ENCODE measurements around the gene ACHE.

ACHE gene

DNA sequence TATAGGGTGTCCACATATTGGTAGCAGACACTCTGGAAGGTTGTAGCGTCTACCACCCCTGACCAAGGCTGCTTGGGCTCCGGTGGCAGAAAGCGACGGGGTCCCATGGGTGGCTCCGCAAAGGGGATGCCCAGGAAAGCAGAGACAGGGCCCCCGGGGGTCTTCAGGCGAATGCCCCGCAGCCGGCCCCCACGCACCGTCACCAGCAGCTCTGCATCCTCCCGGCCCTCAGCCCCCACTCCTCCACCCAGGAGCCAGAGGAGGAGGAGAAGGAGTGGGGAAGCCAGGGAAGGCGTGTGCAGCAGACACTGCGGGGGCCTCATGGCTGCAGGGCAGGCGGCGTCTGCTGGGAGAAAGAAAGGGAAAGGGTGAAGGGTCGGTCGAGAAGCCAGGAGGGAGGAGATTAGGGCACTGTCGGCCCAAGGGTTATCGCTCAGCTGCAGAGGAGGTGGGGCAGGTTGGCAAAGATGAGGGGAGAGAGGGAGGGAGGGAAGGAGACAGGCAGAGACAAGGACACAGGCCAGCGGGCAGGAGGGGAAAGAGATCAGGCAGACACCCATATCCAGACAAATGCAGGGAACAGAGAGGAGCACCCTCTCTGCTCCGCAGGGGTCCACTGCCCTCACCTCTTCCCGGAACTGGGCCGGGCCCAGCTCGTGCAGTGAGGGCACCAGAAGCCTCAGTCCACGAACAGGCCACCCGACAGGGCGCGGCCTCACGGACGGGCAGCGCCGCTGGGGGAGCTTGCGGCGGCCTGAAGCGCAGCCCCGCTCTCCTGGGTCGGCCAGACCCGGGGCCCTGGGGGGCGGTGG is 1.6 kb downstream of the ACHE start:
- TF ChIP-seq, protein P1, sequence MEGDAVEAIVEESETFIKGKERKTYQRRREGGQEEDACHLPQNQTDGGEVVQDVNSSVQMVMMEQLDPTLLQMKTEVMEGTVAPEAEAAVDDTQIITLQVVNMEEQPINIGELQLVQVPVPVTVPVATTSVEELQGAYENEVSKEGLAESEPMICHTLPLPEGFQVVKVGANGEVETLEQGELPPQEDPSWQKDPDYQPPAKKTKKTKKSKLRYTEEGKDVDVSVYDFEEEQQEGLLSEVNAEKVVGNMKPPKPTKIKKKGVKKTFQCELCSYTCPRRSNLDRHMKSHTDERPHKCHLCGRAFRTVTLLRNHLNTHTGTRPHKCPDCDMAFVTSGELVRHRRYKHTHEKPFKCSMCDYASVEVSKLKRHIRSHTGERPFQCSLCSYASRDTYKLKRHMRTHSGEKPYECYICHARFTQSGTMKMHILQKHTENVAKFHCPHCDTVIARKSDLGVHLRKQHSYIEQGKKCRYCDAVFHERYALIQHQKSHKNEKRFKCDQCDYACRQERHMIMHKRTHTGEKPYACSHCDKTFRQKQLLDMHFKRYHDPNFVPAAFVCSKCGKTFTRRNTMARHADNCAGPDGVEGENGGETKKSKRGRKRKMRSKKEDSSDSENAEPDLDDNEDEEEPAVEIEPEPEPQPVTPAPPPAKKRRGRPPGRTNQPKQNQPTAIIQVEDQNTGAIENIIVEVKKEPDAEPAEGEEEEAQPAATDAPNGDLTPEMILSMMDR (IDR thresholded peaks at IDR 0.05; ENCODE audit: unreplicated experiment in 3 of 3): no peak
- H3K27ac Mint-ChIP-seq: peak overlapping the region; percentile 45 to 82 (median 76)
- H3K36me3 Mint-ChIP-seq (ENCODE audit: low read depth): no peaks in the 10 kb centered on the region
- peaks cover 28% of the 10 kb centered on the region for H3K27me3 Mint-ChIP-seq (ENCODE audit: low read depth)
- peaks cover 29% of the 10 kb centered on the region for H3K4me1 Mint-ChIP-seq
- peak overlapping the region; percentile 84 to 89 (median 86) for H3K4me3 Mint-ChIP-seq
- no peaks in the 10 kb centered on the region for H3K9me3 Mint-ChIP-seq

DNA sequence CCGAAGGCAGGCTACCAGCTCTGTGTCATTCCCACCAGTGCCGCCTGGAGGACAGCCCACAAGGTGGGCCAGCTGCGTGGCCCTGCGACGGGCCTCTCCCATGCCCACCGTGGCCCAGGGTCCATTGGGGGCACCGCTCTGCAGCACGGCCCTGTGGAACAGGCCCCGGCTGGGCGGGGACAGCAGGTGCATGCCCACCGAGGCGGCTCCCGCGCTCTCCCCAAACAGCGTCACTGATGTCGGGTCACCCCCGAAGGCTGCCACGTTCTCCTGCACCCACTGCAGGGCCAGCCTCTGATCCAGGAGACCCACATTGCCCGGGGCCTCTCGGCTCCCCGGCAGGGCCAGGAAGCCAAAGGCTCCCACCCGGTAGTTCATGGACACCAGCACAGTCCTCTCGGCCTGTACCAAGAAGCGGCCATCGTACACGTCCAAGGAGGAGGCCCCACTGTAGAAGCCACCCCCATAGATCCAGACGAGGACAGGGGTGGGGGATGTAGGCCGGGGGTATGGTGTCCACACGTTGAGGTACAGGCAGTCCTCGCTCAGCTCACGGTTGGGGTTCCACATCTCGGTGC is 2.3 kb downstream of the ACHE start:
- Mint-ChIP-seq H3K9me3 (no peaks in the 10 kb centered on the region), H3K27me3 (ENCODE audit: low read depth) (peaks cover 22% of the 10 kb centered on the region)
- TF ChIP-seq, protein P1 (IDR thresholded peaks at IDR 0.05; ENCODE audit: unreplicated experiment in 3 of 3): no peak

DNA sequence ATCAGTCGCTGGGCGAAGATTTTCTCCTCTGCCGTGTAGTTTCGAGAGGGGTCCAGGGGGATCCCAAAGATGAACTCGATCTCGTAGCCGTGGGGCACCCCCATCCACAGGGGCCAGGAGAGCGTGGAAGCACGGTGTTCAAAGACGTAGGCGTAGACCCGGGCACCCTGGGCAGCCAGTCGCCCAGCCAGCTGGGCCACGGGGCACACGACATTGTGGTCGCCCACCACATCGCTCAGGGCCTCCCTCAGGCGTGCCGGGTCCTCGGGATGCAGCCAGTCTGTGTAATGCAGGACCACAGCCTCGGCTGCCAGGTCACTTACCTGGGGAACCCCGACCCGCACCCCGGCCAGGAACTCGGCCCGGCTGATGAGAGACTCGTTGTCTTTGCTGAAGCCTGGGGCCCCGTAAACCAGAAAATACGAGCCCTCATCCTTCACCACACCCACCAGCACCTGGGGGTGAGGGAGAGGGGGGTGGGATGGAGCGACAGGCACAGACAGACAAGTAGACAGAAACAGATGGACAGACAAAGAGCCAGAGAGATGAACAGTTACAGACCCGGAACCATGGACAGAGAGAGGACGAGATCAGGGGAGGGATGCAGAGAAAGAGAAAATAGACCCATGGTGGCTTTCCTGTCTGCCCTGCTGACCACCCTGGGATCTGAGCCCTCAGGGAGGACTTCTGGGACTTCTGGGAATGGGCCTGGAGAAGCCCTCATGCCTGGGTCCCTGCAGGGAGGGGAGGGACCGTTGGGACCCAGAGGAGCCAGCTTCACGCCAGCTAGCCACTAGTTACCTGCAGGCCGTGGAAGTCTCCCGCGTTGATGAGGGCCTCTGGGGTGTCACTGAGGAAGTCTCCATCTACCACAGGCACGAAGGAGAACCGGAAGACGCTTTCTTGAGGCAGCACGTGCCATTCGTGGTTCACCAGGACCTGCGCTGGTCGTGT is 3.0 kb downstream of the ACHE start:
- Mint-ChIP-seq H3K4me1 (peaks cover 40% of the 10 kb centered on the region), H3K36me3 (ENCODE audit: low read depth) (peaks cover 10% of the 10 kb centered on the region), H3K27ac (peak overlapping the region; percentile 99), H3K9me3 (no peaks in the 10 kb centered on the region), H3K27me3 (ENCODE audit: low read depth) (peaks cover 15% of the 10 kb centered on the region), H3K4me3 (peak overlapping the region; percentile 89 to 93 (median 93))
- TF ChIP-seq, protein P1 (IDR thresholded peaks at IDR 0.05; ENCODE audit: unreplicated experiment in 3 of 3): no peak

More for the DNA sequence above, 2.3 kb downstream of the ACHE start:
- Mint-ChIP-seq H3K36me3 (ENCODE audit: low read depth) (peaks cover 3% of the 10 kb centered on the region), H3K4me1 (peaks cover 32% of the 10 kb centered on the region), H3K4me3 (peak overlapping the region; percentile 84 to 93 (median 86)), H3K27ac (peak overlapping the region in 1 of 3 experiments; percentile 45)

DNA sequence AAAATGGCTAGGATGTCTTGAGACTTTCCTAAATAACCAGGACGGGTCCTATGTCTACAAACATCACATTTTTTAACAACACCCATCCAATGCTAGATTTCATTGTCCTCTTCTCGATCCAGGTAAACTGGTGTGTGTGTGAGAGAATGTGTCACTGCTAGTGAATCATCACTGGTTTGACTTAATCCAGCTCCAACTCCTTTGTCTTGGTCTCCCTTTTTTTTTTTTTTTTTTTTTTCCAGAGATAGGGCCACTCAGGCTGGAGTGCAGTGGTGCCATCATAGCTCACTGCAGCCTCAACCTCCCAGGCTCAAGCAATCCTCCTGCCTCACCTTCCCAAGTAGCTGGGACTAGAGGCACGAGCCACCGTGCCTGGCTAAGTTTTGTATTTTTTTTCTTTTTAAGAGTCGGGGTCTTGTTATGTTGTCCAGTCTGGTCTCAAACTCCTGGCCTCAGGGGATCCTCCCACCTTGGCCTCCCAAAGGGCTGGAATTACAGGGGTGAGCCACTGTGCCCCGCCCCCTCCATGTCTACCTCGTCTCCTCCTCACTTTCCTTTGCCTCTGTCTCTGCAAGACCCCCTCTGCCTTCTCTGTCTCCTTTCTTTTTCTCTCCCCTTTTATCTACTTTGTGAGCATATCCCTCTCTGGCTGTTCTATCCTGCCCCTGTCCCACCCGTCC is 4.0 kb downstream of the ACHE start:
- Mint-ChIP-seq H3K4me1 (peaks cover 49% of the 10 kb centered on the region), H3K9me3 (no peaks in the 10 kb centered on the region), H3K36me3 (ENCODE audit: low read depth) (peaks cover 20% of the 10 kb centered on the region), H3K27me3 (ENCODE audit: low read depth) (peaks cover 9% of the 10 kb centered on the region), H3K27ac (peak overlapping the region; percentile 99), H3K4me3 (peak overlapping the region; percentile 89 to 93 (median 93))
- TF ChIP-seq, protein P1 (IDR thresholded peaks at IDR 0.05; ENCODE audit: unreplicated experiment in 3 of 3): no peak

Measured in nephron (organoid).